Endothelial cell of umbilical vein (primary cell): ENCODE data around the gene FAM120AOS. TPM values are rescaled to one million over a fixed set of nuclear protein-coding genes. Genes with fewer than 3 reads are reported as not detected.

Experiments used
- BruUV-seq: library from RNA; stranded (reverse); fragments of 400-500 nt; replicated peaks from 2 replicates; lab custom pipeline; 2021; lab: Mats Ljungman, UMichigan
- CTCF ChIA-PET: fragments of 300-600, 350-600 bp; sonication (Branson Sonifier 250); formaldehyde crosslinking; loops from one replicate; lab custom pipeline; 2021; ENCODE audit warnings: antibody characterized with exemption, inconsistent platforms; lab: Charles Lee
- POLR2A ChIA-PET: fragments of 300-600, 350-600 bp; sonication (Branson Sonifier 250); formaldehyde crosslinking; loops from one replicate; lab custom pipeline; 2021; ENCODE audit warnings: antibody characterized with exemption, inconsistent platforms; lab: Charles Lee
- DNase-seq: peaks from one replicate; pipeline ENCODE4 v3.0.0-alpha.2; 2011; ENCODE audit warnings: low read depth, low spot score
- FAIRE-seq: peaks from 2 replicates; lab custom pipeline; 2011; peaks lifted over from hg19 to GRCh38; lab: Jason Lieb, UNC
- H2AFZ ChIP-seq: 2 replicates; pipeline ENCODE4 v1.6.0; 2012; ENCODE audit warnings: low read depth, low read length, control low read depth, inconsistent platforms
- H3K27ac ChIP-seq: 2 replicates; pipeline ENCODE4 v1.5.1; 2011; ENCODE audit warnings: low read depth, mild to moderate bottlenecking, control low read depth, low read length, moderate library complexity; ENCODE audit not compliant: insufficient read depth
- H3K27me3 ChIP-seq, 2 experiments: 2 replicates each; pipeline versions ENCODE4 v1.6.0 to v1.6.1; 2011; ENCODE audit warnings: low read length in 2 of 2, mixed read lengths in 1 of 2; ENCODE audit not compliant: control insufficient read depth in 2 of 2, insufficient read depth in 2 of 2
- H3K36me3 ChIP-seq, 2 experiments: 2 replicates in 1 of 2; 3 replicates in 1 of 2; pipeline ENCODE4 v1.5.1; 2011; ENCODE audit warnings: low read length in 2 of 2, mild to moderate bottlenecking in 1 of 2, moderate library complexity in 1 of 2; ENCODE audit not compliant: control insufficient read depth in 2 of 2, insufficient read depth in 2 of 2; ENCODE audit errors: extremely low read depth in 1 of 2
- H3K4me1 ChIP-seq: 3 replicates; pipeline ENCODE4 v1.5.1; 2011; ENCODE audit warnings: mild to moderate bottlenecking, low read length; ENCODE audit not compliant: control insufficient read depth, insufficient read depth; ENCODE audit errors: extremely low read depth
- H3K4me2 ChIP-seq: 2 replicates; pipeline ENCODE4 v1.6.1; 2011; ENCODE audit warnings: low read length, control low read depth, mixed read lengths; ENCODE audit not compliant: insufficient read depth
- H3K4me3 ChIP-seq, 3 experiments: fragments of 200-600 bp in 1 of 3; sonication (generic), shearing (Covaris generic) in 1 of 3; replicated peaks in 1 of 3; 2 replicates each; pipeline ENCODE4 v1.5.1; 2011 to 2016; ENCODE audit warnings: control low read depth in 3 of 3, low read length in 3 of 3, mild to moderate bottlenecking in 2 of 3, inconsistent platforms in 1 of 3, low read depth in 1 of 3, moderate library complexity in 1 of 3; ENCODE audit not compliant: insufficient read depth in 1 of 3
- H3K79me2 ChIP-seq: 2 replicates; pipeline ENCODE4 v1.6.0; 2012; ENCODE audit warnings: low read length, inconsistent platforms; ENCODE audit not compliant: control insufficient read depth, insufficient read depth
- H3K9ac ChIP-seq: replicated peaks from 2 replicates; pipeline ENCODE3; 2011; ENCODE audit warnings: low read length, control low read depth; ENCODE audit not compliant: insufficient read depth; ENCODE audit errors: extremely low read depth
- H3K9me1 ChIP-seq: replicated peaks from 3 replicates; pipeline ENCODE4 v1.6.0; 2011; ENCODE audit warnings: mild to moderate bottlenecking, low read length; ENCODE audit not compliant: control insufficient read depth, insufficient read depth; ENCODE audit errors: extremely low read depth
- H3K9me3 ChIP-seq: replicated peaks from 2 replicates; pipeline ENCODE4 v1.5.1; 2012; ENCODE audit warnings: low read length, inconsistent platforms; ENCODE audit not compliant: control insufficient read depth, insufficient read depth
- H4K20me1 ChIP-seq: replicated peaks from 2 replicates; pipeline ENCODE3; 2011; ENCODE audit warnings: mild to moderate bottlenecking, low read length; ENCODE audit not compliant: control insufficient read depth, insufficient read depth; ENCODE audit errors: extremely low read depth
- CTCF ChIP-seq, 2 donors: IDR thresholded peaks; 1 replicate in 1 of 2; 2 replicates in 1 of 2; pipeline ENCODE4 v1.5.1; 2011; ENCODE audit warnings: low read length in 2 of 2, mild to moderate bottlenecking in 2 of 2, moderate library complexity in 2 of 2, control low read depth in 1 of 2, inconsistent platforms in 1 of 2, low read depth in 1 of 2; ENCODE audit not compliant: insufficient read depth in 1 of 2; ENCODE audit errors: extremely low read depth in 1 of 2
- EZH2 ChIP-seq: IDR thresholded peaks from 2 replicates; pipeline ENCODE4 v1.6.1; 2012; ENCODE audit warnings: borderline replicate concordance, low read depth, mild to moderate bottlenecking, moderate library complexity, low read length, inconsistent platforms; ENCODE audit not compliant: severe bottlenecking
- FOS ChIP-seq: IDR thresholded peaks from 2 replicates; pipeline ENCODE4 v1.6.1; 2011; ENCODE audit warnings: mild to moderate bottlenecking, low read length, moderate library complexity, borderline replicate concordance; ENCODE audit not compliant: insufficient read depth
- GATA2 ChIP-seq: IDR thresholded peaks from 2 replicates; pipeline ENCODE4 v1.7.0; 2011; ENCODE audit warnings: low read depth, mild to moderate bottlenecking, moderate library complexity, mixed read lengths, low read length; ENCODE audit not compliant: insufficient read length, insufficient read depth
- JUN ChIP-seq: IDR thresholded peaks from 2 replicates; pipeline ENCODE4 v1.6.1; 2011; ENCODE audit warnings: borderline replicate concordance, low read depth; ENCODE audit not compliant: insufficient read length, insufficient read depth
- MAX ChIP-seq: IDR thresholded peaks from 2 replicates; pipeline ENCODE4 v1.6.1; 2011; ENCODE audit not compliant: insufficient read depth, insufficient read length
- MYC ChIP-seq: IDR thresholded peaks from one replicate; pipeline ENCODE4 v1.6.1; 2011; ENCODE audit warnings: mild to moderate bottlenecking, low read depth, low read length
- POLR2A ChIP-seq: IDR thresholded peaks from 2 replicates; pipeline ENCODE4 v1.6.1; 2012; ENCODE audit warnings: low read depth, mild to moderate bottlenecking, control low read depth, low read length
- POLR2AphosphoS5 ChIP-seq: IDR thresholded peaks from 2 replicates; pipeline ENCODE4 v1.6.1; 2012; ENCODE audit warnings: low read depth, mild to moderate bottlenecking, control low read depth, low read length, moderate library complexity; ENCODE audit not compliant: insufficient read depth
- dilution Hi-C: fragments of 300-500 bp; cut with MboI; formaldehyde crosslinking; loops from one replicate; pipeline ENCODE4 v1.15.0; 2019; ENCODE audit warnings: low sequenced_read_pairs; ENCODE audit not compliant: extremely low pct_ligation_motif_present
- intact Hi-C: fragments of 100-400 bp; cut with micrococcal nuclease; formaldehyde crosslinking; loops from one replicate; pipeline ENCODE4 v1.10.0; 2022
- polyA plus RNA-seq, 4 experiments: library from polyadenylated mRNA; depleted of rRNA in 3 of 4; stranded (reverse) in 3 of 4; unstranded in 1 of 4; fragments of >200 nt; gene quantifications; 2 replicates each; pipeline versions ENCODE4 v1.2.1 to v1.2.3, GENCODE V29; 2011 to 2012; ENCODE audit warnings: missing spikeins in 1 of 4
- total RNA-seq: library from RNA; stranded (reverse); gene quantifications from 2 replicates; pipeline ENCODE4 v1.2.3, GENCODE V29; 2021

Gene FAM120AOS
- total and polyA plus RNA-seq, 2 donors (not counting 3 experiments of a cell fraction or from before 2014, with no cell fraction given), result 25.9 to 32.4 TPM

GRCh38 chr9:93447655-93448054 lies 5.7 kb downstream of the FAM120AOS start:
- H3K4me3 ChIP-seq, result no peak overlapping the region
- FAIRE-seq, result no peak
- no peak overlapping the region for H3K9ac ChIP-seq
- no peak overlapping the region for H3K4me2 ChIP-seq
- ChIA-PET POLR2A (no interaction called here), CTCF (no interaction called here)
- H3K79me2 ChIP-seq, result peaks cover 24% of the 10 kb centered on the region
- H2AFZ ChIP-seq, result no peak overlapping the region
- intact Hi-C loops, result no loop called here
- H3K36me3 ChIP-seq, result peaks cover 8 to 12% of the 10 kb centered on the region in 2 experiments
- no peak for DNase-seq
- H3K27me3 ChIP-seq, result no peaks in the 10 kb centered on the region
- H3K27ac ChIP-seq, result no peak overlapping the region
- no peaks in the 10 kb centered on the region for H4K20me1 ChIP-seq
- TF ChIP-seq POLR2A (no peak), EZH2 (no peak), MYC (no peak), CTCF (IDR thresholded peaks at IDR 0.05; ENCODE audit: extremely low read depth in 1 of 2, insufficient read depth in 1 of 2, low read depth in 1 of 2, low read length in 2 of 2) (no peak), JUN (no peak), GATA2 (no peak), FOS (no peak), POLR2AphosphoS5 (no peak), MAX (no peak)
- H3K9me1 ChIP-seq, result no peaks in the 10 kb centered on the region
- H3K9me3 ChIP-seq, result no peaks in the 10 kb centered on the region
- dilution Hi-C loops, result no loop called here
- no TSS peak for BruUV-seq
- H3K4me1 ChIP-seq, result peaks cover 6% of the 10 kb centered on the region
